GM21619 (cell line): ENCODE measurements around the gene INIP.
"Not testable (repeated sequence)": the region's sequence is repeated elsewhere in the genome, so short reads cannot be mapped to it uniquely, and the experiment has no call there.

ENCODE experiments used
- ATAC-seq: cut with Tn5 transposase; IDR thresholded peaks from one replicate; pipeline ENCODE4 v1.9.1; 2021; ENCODE audit not compliant: unreplicated experiment

INIP gene

DNA sequence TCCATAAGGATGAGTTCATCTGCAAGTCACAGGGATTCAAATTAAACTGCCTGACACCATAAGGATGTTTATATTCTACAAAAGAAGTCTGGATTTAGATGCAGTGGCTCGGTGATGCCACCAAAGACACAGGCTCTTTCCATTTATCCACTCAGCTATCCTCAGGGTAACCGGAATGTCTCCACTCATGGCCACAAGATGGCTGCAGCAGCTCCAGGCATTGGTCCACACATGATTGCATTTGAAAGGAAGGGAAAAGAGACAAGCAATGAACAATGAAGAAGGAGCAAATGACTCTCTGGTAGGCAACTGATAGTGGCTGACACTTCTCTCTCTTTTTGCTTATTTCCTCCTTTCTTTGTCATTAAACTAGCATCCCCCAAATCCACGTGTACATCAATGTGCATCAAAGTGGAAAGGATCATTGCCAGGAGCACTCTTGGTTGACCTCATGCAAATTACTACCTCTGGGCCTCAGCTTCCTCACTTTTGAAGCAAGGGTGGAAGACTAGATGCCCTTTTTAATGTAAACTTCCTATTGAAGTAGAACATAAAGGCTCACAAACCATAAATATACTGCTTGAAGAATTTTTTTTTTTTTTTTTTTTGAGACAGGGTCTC lies 25.4 kb upstream of the INIP start:
- ATAC-seq = no peak

DNA sequence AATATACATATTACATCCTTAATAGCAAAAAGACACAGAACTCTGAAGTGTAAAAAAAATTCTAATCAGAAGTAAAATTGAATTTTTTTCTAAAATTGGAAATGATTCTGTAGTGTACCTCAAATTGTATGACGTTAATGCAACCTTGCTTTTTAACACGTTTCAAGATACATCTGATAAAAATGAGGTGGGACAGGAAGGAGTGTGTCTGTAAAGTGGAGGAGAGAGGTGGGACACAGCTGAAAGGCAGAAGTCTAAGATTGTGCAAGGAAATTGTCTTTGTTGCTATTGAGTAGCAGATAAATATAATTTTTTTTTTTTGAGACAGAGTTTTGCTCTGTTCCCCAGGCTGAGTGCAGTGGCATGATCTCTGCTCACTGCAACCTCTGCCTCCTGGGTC lies 17.0 kb upstream of the INIP start:
- ATAC-seq = no peak

DNA sequence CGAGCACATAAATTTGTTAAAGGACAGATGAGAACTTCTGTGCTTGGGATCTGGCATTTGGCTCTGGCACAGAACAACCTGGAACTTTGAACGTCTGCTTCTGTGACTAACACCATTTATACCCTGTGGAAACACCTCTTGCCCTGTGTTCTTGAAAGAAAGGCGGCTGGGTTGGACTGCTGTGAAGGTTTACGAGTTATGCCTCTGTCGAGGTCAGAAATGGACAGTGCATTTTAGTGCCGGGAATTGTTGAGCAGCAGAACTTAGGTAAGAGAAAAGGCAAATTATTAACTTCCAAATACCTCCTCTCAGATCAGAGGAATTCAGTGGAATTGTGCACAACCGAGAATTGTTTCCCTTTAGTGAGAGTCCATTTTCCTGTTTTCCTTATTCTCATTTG lies 14.1 kb upstream of the INIP start:
- ATAC-seq = no peak

DNA sequence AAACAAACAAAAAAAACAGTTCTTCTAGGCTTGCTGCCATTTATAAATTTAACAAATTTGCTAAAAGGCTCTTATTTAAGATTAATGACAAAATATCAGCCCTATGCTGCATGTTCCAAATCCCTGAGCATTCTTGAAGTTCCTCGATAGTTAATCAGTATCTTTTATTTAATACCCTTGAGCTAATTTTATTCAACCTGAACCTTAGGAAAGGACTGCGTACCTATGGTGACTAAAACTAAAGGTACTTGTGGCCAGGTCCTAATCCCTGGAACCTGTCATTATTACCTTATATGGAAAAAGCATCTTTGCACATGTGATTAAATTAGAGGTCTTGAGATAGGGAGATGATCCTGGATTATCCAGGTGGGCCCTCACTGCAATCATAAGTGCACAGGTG lies 10.5 kb upstream of the INIP start:
- no peak for ATAC-seq

DNA sequence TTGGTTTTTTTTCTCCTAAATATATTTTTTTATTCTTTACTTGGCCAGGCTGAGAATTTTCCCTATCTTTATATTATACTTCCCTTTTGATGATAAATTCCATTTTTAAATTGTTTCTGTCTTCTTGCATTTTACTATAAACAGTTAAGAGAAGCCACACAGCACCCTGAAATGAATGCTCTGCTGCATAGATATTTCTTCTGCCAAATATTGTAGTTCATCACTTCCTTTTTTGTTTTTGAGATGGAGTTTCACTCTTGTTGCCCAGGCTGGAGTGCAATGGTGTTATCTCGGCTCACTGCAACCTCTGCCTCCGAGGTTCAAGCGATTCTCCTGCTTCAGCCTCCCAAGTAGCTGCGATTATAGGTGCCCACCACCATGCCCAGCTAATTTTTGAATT lies 8.5 kb upstream of the INIP start:
- ATAC-seq = no peak

DNA sequence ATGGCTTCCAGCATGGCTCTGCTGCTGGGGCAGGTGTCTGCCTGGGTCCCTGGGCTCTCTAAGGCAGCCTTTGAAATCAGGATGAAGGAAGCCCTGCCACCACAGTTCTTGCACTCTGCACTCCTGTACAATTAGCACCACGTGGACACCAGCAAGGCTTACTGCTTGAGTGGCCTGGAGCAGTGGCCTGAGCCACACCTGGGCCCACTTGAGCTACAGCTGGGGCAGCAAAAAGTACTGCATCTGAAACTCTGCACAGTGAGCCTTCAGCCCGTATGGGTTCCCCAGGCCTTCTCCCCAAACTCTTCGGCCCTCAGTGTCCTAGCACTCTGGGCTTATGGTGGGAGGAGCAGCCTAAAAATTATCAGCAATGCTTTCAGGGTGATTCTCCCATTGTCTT lies 8.0 kb upstream of the INIP start:
- no peak for ATAC-seq

DNA sequence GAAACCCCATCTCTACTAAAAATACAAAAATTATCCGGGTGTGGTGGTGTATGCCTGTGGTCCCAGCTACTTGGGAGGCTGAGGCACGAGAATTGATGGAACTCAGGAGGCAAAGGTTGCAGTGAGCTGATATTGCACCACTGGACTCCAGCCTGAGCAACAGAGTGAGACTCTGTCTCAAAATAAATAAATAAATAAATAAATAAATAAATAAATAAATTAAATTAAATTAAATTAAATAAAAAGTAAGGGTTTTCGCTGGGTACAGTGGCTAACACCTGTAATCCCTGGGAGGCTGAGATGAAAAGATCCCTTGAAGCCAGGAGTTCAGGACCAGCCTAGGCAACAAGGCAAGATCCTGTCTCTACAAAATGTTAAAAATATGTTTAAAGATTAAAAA lies 4.8 kb upstream of the INIP start:
- ATAC-seq = not testable (repeated sequence)

DNA sequence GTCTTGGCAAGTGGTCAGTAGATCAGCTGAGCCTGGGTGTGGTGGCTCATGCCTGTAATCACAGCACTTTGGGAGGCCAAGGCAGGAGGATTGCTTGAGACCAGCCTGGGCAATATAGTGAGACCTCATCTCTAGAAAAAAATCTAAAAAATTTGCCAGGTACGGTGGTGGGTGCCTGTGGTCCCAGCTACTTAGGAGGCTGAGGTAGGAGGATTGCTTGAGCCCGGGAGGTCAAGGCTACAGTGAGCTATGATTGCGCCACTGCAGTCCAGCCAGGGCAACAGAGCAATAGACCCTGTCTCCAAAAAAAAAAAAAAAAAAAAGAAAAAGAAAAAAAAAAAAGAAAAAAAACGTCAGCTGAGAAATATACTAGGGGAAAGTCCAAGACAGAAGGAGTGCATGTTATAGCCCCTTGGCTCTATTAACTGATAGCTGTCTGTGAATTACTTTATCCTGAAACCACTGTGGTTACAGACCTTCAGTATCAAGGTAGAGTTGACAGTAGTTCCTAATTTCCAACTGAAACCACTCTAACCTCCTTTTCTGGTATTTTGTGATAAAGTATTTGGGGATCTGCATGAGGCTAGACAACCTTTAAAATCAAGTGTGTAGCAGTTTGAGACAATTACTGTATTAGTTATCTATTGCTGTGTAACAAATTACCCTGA lies 2.3 kb upstream of the INIP start:
- no peak for ATAC-seq

DNA sequence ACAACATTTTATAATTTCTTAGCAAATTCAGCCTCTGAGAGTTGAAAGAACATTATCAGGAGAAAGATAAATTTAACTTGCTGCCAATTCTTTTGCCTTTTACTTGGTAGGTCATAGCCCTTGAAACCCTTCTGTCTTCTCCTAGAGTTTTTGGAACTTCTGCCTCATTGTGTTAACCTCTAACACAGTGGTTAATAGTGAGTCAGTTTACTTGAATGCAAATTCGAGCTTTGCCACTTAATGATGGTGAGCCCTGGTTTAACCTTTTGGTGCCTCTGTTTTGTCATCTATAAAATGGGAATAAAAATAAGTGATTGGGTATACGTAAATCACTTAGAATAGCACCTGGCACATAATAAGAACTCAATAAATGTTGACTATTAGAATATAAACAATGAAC lies 1.8 kb upstream of the INIP start:
- no peak for ATAC-seq

DNA sequence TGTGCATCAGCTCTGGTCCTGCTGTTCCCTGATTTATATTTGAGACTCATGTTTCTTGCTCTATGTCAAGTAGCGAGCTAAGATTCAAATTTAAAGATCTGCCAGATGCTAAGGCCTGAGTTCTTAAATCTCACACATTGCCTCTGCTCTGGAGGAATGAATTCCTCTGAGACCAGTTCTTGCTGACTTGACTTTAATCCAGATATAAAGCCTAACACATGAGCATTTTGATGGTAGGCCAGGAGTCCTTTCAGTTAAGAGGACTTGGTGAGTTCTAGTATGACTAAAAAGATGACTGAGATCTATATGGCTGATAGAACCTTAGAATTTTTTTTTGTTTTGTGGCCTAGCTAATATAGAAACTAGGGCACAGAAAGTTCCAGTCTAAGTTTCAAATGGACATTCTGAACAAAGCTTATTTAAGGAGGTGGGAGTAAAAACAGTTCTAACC lies 1.3 kb upstream of the INIP start:
- ATAC-seq = no peak

DNA sequence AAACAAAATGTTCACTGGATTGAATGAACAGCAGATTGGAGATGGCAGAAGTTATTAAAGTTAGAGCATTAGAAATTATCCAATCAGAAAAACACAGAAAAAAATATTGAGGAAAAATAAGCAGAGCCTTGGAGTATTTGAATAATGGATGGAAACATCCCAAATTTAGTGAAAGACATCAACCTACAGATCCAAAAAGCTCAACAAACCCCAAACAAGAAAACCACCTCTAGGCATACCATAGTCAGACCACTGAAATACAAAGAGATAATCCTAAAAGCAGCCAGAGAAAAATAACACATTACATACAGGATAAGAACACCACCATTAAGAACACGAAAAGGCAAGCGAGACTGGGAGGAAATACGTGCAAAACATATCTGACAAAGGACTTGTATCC lies 5.2 kb downstream of the INIP start:
- no peak for ATAC-seq

DNA sequence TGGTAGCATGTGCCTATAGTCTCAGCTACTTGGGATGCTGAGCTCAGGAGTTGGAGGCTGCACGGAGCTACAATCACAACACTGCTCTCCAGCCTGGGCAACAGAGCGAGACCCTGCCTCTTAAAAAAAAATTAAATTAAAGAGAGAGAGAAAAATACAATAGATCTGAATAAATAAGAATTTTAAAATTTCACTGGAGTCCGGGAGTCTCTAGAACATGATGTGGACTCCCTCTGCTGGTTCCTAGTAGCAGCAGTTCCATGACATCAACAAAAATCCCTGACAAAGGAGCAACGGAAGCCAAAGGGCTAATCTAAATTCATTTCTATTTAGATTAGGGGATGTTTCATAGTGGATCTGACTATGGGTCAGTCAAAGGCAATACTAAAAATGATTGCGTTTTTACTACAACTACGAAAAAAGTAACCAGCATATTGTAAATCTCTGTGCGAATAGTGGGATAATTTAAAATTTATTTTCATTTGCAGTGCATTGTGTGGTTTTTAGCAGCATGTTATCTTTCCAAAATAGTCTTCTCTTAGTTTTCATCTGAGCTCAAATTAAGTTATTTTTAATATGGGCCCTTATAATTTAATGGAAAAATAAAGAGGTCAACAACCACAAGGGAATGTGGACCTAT lies 6.7 kb downstream of the INIP start:
- ATAC-seq = no peak

DNA sequence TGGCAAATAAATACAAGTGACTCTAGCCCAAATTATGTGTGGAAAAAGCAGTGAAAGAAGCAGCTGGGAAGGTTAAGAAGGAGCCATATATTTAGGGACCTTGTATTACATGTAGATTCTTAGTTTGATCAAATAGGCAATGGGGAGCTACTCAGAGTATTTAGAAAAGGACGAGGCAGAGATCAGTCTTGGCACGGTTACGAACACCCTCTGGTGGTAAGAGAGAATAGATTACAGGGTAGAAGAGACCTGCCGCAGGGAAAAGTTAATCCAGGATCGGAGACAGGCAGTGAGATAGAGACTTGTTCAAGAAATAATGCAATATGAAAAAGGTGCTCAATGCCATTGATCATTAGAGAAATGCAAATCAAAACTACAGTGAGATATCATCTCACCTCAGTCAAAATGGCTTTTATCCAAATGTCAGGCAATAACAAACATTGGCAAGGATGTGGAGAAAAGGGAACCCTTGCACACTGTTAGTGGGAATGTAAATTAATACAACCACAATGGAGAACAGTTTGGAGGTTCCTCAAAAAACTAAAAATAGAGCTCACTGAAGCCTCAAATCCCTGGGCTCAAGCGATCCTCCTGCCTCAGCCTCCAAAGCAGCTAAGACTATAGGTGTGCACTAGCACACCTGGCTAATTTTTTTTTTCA lies 12.0 kb downstream of the INIP start:
- ATAC-seq = no peak

DNA sequence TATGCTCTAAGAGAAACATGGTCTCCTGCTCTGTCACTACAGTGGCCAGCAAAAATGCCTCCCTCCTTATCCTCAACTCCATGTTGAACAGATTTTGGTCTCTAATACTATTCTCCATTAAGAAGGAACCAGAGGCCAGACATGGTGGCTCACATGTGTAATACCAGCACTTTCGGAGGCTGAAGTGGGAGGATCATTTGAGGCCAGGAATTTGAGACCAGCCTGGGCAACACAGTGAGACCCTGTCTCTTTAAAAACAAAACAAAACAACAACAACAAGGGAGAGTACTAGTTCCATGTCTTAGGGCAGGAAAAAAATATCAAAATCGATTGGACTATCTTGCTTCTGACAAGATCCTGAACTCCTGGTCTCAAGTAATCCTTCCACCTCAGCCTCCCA lies 14.6 kb downstream of the INIP start:
- ATAC-seq = no peak

DNA sequence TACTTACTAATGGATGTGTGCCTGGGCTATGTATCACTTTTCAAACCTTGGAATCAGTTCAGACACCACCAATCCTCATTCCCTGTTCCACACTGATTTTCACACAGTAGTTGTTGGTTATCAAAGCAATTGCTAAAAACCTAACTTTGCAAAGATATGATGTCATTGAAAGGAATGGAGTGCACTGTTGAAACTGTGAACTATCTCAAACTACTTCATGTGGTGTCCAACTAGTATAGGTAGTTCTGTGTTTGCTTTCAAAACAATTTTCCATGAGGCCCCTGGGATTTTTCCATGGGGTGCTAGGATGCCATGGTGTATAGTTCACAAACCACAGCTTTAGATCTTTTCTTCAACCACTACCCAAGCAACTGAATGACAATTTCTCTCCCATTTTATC lies 17.8 kb downstream of the INIP start:
- ATAC-seq = no peak

DNA sequence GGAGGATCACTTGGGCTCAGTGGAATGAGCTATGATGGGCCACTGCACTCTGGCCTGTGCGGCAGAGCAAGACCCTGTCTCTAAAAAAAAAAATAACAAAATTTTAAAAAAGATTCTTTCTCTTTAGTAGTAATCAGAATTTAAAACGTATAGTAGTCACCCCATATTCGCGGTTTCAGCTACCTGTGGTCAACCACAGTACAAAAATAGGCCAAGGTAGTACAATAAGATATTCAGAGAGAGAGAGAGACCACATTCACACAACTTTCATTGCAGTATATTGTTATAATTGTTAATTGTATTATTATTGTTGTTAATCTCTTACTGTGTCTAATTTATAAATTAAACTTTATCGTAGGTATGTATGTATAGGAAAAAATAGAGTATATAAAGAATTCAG lies 18.7 kb downstream of the INIP start:
- peak; percentile 94 for ATAC-seq

DNA sequence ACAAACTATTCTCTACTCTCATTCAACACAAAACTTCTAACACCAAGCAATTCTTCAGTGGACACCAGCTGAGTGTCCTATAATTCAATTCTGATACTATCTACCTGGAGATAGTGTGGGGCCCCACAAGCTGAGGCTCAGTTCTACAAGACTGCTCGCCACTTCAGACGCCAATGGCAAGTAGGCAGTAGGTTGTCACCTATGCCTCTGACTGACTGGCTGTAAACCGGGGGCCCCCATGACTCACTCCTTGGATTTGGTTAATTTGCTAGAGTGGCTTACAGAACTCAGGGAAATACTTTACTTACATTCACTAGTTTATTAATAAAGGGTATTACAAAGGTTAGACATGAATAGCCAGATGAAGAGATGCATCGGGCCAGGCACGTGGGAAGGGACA lies 21.5 kb downstream of the INIP start:
- no peak for ATAC-seq

DNA sequence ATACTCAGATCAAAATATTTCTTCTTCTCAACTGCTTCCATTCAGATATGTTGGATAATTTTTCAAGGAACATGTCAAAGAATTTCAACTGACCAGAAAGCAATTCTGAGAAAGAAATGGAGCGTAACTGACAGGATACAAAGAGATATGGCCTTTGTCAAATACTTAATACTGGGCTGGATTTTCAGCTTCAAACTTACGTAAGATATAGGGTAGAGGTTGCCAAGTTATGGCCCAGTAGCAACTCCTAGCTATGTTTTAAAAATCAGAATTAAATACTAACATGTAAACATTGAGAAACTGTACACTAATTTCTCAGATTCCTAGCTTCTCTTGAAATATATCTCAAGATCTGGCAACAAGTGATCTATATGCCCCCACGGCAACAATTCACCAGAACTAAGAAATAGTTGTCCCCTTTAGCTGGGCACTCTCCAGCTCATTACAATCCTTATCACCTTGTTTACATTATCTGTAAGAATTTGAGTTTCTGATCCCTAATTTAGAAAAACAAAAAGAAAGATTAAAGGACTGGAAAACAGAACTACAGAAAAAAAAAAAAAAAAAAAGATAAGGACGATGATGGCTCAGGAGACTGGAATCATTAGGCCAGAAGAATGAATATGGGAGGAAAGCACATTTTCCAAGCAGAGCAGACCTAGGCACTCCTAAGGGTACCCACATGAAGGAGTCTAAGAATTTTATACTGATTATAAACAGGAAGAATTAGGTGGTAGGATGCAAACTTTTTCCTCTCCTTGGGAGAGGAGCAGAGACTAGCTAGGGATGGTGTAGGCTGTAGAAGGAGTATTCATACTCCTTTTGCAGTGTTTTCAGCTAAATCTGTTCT lies 23.0 kb downstream of the INIP start:
- ATAC-seq = no peak

DNA sequence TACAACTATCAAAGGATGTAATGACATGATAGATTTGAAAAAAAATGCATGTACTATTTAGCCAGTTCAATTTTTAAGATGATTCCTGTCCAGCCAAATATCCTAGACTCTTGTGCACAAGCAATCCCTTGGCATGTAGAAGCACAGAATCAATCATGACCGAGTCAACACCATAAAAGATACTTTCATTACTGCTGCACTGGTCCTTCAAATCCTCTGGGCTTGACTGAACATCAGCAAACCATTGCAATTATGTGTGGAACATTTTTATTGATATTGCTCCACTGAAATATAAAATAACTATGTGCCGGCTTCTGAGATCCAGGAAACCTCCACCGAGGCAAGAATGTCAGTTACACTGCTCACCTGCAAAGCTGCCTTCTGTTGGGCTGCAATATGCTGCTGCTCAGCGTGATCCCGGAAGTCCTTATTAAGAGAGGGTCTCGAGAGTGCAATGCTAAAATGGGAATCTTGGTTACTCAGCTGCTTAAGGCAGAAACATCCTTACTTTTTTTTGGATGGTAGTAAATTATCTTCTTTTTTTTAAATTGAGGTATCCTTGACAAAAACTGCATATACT lies 28.7 kb downstream of the INIP start:
- no peak for ATAC-seq

DNA sequence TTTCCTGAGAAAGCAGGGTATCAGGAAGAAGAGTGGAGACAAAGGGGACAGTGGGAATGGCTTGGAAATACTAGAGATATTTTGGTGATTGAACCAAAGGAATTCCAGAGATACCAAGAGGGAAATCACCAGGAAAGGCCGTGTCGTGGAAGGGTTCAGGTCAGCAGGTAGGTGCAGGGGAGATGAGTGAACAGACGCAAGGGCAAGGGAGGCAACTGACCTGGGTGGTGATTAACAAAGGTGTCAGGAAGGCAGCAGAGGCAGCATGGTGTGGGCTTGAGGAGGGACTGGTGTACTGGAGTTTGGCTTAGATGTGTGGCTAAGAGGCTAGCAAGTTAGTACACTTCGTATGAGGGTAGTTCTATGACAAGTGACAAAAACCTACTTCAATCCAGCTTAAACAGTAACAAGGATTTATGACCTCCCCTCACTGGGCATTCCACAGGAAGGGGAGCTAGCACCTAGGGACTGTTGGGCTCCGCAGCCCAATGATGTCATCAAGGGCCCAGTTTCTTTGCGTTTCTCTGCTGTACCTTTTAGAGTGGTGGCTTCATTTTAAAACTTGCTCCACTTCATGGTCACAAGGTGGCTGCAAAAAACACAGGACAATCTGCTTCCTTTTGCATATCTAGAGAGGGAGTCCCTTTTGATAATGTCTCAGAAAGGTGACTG lies 37.0 kb downstream of the INIP start:
- ATAC-seq = no peak
